ENCODE measurements around the gene CTNNA3. TPM values are rescaled to one million over a fixed set of nuclear protein-coding genes. Genes with fewer than 3 reads are reported as not detected.

Gene CTNNA3
- total and polyA plus RNA-seq, 4 donors, result 0.16 to 2.4 (median 1.4) TPM

DNA sequence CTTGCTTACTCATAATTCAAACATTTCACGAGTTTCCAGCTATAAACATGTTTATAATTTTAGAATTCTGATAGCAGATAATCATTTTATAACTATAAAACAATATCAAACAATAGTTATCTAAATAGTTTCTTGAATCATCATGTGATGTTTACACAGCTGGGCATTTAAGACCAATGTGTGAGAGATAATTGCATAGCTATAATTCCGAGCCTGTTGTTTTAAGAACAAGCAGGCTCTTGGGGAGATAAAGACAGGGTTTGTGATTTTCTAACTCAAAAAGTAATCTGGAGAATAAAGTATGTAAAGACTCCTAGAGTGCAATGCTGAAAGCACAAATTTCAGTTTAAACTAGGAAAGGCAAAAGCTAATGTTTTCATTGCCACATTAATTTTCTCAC is 439.0 kb downstream of the CTNNA3 start:
- 23% methylated on average over 2 of the region's 2 CpGs for WGBS
- DNase-seq (ENCODE audit: low spot score), result no peak
- H3K4me3 ChIP-seq (ENCODE audit: low read depth in 1 of 3, low read length in 3 of 3), result no peak overlapping the region

GRCh38 chr10:67250686-67251085 is 445.3 kb downstream of the CTNNA3 start:
- Histone ChIP-seq H3K27ac (ENCODE audit: low read depth in 1 of 2, low read length in 2 of 2) (no peak overlapping the region), H3K9me3 (ENCODE audit: control insufficient read depth in 4 of 4, low read length in 3 of 4) (no peaks in the 10 kb centered on the region), H3K36me3 (ENCODE audit: control insufficient read depth in 4 of 4, insufficient read depth in 3 of 4, low read depth in 1 of 4, low read length in 3 of 4) (no peaks in the 10 kb centered on the region), H3K4me3 (ENCODE audit: low read depth in 1 of 3, low read length in 3 of 3) (no peak overlapping the region), H3K9ac (ENCODE audit: low read depth in 1 of 2, low read length in 2 of 2) (no peak overlapping the region), H3K4me1 (ENCODE audit: control insufficient read depth in 4 of 4, insufficient read depth in 4 of 4, low read length in 3 of 4) (no peaks in the 10 kb centered on the region), H3K27me3 (ENCODE audit: control insufficient read depth in 4 of 4, insufficient read depth in 4 of 4, low read length in 3 of 4) (no peaks in the 10 kb centered on the region)
- 92% methylated on average over 1 of the region's 1 CpG for WGBS
- TF ChIP-seq YY1 (IDR thresholded peaks at IDR 0.05) (no peak), NR2F2 (IDR thresholded peaks at IDR 0.05) (no peak), ATF3 (IDR thresholded peaks at IDR 0.05) (no peak), RXRA (IDR thresholded peaks at IDR 0.05) (no peak), GABPA (IDR thresholded peaks at IDR 0.05 in 1 of 2, conservative IDR thresholded peaks at IDR 0.05 in 1 of 2) (no peak)
- DNase-seq (ENCODE audit: low spot score), result no peak

More for the DNA sequence above, 439.0 kb downstream of the CTNNA3 start:
- Histone ChIP-seq H3K27me3 (ENCODE audit: control insufficient read depth in 4 of 4, insufficient read depth in 4 of 4, low read length in 3 of 4) (no peaks in the 10 kb centered on the region), H3K9ac (ENCODE audit: low read depth in 1 of 2, low read length in 2 of 2) (peak overlapping the region in 1 of 2 donors; percentile 58), H3K27ac (ENCODE audit: low read depth in 1 of 2, low read length in 2 of 2) (peak overlapping the region; percentile 63 to 84), H3K36me3 (ENCODE audit: control insufficient read depth in 4 of 4, insufficient read depth in 3 of 4, low read depth in 1 of 4, low read length in 3 of 4) (no peaks in the 10 kb centered on the region), H3K4me1 (ENCODE audit: control insufficient read depth in 4 of 4, insufficient read depth in 4 of 4, low read length in 3 of 4) (peaks cover 0 to 30% (median 13%) of the 10 kb centered on the region in 4 donors), H3K9me3 (ENCODE audit: control insufficient read depth in 4 of 4, low read length in 3 of 4) (no peaks in the 10 kb centered on the region)
- no peak for TF ChIP-seq YY1 (IDR thresholded peaks at IDR 0.05)
- TF ChIP-seq, protein P1, sequence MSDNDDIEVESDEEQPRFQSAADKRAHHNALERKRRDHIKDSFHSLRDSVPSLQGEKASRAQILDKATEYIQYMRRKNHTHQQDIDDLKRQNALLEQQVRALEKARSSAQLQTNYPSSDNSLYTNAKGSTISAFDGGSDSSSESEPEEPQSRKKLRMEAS (IDR thresholded peaks at IDR 0.05), result peak; percentile 8

- Histone ChIP-seq H3K9ac (ENCODE audit: low read depth in 1 of 2, low read length in 2 of 2) (no peak overlapping the region), H3K4me1 (ENCODE audit: control insufficient read depth in 4 of 4, insufficient read depth in 4 of 4, low read length in 3 of 4) (peaks cover 2 to 20% (median 13%) of the 10 kb centered on the region in 4 donors), H3K4me3 (ENCODE audit: low read depth in 1 of 3, low read length in 3 of 3) (no peak overlapping the region), H3K27me3 (ENCODE audit: control insufficient read depth in 4 of 4, insufficient read depth in 4 of 4, low read length in 3 of 4) (no peaks in the 10 kb centered on the region), H3K36me3 (ENCODE audit: control insufficient read depth in 4 of 4, insufficient read depth in 3 of 4, low read depth in 1 of 4, low read length in 3 of 4) (no peaks in the 10 kb centered on the region), H3K9me3 (ENCODE audit: control insufficient read depth in 4 of 4, low read length in 3 of 4) (no peaks in the 10 kb centered on the region), H3K27ac (ENCODE audit: low read depth in 1 of 2, low read length in 2 of 2) (no peak overlapping the region)
- DNase-seq (ENCODE audit: low spot score), result no peak
- TF ChIP-seq, protein P2, sequence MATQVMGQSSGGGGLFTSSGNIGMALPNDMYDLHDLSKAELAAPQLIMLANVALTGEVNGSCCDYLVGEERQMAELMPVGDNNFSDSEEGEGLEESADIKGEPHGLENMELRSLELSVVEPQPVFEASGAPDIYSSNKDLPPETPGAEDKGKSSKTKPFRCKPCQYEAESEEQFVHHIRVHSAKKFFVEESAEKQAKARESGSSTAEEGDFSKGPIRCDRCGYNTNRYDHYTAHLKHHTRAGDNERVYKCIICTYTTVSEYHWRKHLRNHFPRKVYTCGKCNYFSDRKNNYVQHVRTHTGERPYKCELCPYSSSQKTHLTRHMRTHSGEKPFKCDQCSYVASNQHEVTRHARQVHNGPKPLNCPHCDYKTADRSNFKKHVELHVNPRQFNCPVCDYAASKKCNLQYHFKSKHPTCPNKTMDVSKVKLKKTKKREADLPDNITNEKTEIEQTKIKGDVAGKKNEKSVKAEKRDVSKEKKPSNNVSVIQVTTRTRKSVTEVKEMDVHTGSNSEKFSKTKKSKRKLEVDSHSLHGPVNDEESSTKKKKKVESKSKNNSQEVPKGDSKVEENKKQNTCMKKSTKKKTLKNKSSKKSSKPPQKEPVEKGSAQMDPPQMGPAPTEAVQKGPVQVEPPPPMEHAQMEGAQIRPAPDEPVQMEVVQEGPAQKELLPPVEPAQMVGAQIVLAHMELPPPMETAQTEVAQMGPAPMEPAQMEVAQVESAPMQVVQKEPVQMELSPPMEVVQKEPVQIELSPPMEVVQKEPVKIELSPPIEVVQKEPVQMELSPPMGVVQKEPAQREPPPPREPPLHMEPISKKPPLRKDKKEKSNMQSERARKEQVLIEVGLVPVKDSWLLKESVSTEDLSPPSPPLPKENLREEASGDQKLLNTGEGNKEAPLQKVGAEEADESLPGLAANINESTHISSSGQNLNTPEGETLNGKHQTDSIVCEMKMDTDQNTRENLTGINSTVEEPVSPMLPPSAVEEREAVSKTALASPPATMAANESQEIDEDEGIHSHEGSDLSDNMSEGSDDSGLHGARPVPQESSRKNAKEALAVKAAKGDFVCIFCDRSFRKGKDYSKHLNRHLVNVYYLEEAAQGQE (IDR thresholded peaks at IDR 0.05), result no peak
- TF ChIP-seq, protein P3, sequence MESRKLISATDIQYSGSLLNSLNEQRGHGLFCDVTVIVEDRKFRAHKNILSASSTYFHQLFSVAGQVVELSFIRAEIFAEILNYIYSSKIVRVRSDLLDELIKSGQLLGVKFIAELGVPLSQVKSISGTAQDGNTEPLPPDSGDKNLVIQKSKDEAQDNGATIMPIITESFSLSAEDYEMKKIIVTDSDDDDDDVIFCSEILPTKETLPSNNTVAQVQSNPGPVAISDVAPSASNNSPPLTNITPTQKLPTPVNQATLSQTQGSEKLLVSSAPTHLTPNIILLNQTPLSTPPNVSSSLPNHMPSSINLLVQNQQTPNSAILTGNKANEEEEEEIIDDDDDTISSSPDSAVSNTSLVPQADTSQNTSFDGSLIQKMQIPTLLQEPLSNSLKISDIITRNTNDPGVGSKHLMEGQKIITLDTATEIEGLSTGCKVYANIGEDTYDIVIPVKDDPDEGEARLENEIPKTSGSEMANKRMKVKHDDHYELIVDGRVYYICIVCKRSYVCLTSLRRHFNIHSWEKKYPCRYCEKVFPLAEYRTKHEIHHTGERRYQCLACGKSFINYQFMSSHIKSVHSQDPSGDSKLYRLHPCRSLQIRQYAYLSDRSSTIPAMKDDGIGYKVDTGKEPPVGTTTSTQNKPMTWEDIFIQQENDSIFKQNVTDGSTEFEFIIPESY (IDR thresholded peaks at IDR 0.05), result no peak
- no peak for TF ChIP-seq NR2F2 (IDR thresholded peaks at IDR 0.05)
- no peak for TF ChIP-seq TAF1 (conservative IDR thresholded peaks at IDR 0.05)
- TF ChIP-seq, protein P1 (IDR thresholded peaks at IDR 0.05), result no peak
- WGBS, result 93% methylated on average over 3 of the region's 3 CpGs
These were observed 449.9 kb downstream of the CTNNA3 start for GRCh38 chr10:67246066-67246555.
